SKM-1 treated with dmso at 0.1 percent for 144 hours (cell line): ENCODE measurements around the gene CSGALNACT2.

Source experiments
- DNase-seq: peaks from one replicate; lab custom pipeline; 2025; ENCODE audit not compliant: unreplicated experiment; lab: John Stamatoyannopoulos, UW

CSGALNACT2 gene

DNA sequence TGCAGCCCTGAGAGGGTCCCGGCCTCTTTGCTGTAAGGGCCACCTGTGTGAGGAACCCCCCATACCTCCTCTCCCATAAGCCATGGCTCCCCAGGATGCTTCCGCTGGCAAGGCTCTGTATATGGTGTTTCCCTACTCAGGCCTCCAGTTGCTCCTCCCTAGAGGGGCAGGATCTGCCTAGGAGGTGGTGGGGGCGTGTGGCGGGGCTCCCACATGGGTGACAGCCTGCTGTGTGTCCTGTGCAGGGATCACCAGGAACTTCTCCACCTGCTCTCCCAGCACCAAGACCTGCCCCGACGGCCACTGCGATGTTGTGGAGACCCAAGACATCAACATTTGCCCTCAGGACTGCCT lies 25.7 kb upstream of the CSGALNACT2 start:
- DNase-seq = no peak

DNA sequence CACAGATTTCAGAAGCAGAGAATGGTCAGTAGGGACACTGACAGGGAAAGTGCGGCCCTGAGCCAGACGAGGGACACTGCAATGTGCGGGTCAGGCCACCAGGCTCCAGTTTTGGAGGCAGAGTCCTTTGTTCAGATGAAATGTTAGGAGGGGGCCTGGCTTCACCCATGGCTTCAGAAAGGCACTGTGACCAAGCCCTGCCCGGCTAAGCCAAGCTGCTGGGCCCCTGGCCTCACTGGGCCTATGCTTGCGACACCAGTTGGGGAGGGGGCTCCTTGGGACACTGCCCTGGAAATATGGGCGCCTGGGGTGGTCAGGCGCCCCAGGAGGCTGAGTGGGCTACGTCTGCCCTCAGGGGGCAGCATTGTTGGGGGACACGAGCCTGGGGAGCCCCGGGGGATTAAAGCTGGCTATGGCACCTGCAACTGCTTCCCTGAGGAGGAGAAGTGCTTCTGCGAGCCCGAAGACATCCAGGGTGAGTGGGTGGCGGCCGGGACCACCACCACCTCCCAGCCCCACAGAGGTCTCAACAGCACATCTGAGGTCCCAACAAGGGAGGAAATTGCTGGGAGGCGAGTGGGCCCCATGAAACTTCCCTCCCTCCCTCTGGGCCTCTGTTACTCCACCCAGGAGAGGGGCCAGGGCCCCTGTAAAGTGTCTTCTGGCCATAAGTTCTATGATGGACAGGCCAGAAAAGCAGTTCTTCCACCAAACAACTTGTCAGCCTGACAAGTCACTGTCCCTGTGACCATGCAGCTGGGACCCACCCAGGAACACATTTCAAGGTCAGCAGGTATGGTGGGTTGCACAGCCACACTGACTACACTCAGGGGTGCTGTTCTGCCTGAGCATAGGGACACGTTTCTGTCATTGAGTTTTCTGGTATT lies 24.8 kb upstream of the CSGALNACT2 start:
- no peak for DNase-seq

- no peak for DNase-seq
These were observed 24.0 kb upstream of the CSGALNACT2 start for GRCh38 chr10:43114088-43114742.

DNA sequence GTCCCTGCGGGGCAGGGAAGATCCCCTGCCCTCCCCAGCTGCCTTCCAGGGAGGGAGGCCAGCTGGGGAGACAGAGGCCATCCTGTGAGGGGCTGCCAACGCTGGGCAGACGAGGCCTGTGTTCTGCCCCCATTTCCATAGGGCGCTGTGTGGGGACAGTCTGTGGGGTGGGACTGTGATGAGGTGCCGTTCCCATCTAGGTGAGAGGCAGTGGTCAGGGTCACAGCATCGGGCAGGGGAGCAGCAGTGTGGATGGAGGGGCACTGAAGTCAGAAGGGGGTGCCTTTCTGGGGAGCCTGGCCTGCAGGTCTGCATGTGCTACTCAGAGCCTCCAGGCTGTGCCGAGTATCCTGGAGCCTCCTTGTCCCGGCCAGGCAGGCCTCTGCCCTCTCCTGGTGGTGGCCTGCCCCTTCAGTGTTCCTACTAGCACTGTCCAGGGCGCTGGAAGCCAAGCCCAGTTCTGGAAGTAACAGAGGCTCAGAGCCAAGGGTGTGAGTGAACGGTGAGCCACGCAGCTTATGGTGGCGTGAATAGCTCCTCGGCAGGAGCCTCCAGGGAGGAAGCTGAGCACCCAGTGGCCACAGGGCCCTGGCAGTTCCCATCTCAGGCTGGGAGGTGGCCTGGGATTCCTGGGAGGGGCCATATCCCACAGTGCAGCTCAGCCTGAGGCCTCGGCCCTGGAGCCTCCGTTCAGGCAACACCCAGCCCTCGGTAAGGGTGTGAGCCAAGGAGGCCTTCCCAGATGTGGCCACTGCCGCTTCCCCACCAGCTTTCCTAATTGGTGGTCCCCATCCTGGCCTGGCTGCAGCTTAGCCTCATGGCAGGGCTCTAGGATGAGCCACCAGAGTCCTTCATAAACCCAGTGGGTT lies 23.3 kb upstream of the CSGALNACT2 start:
- no peak for DNase-seq

GRCh38 chr10:43115881-43116595 lies 22.2 kb upstream of the CSGALNACT2 start:
- no peak for DNase-seq

- DNase-seq = no peak
These were observed 21.6 kb upstream of the CSGALNACT2 start for GRCh38 chr10:43116596-43116995.

GRCh38 chr10:43117031-43117776 lies 21.0 kb upstream of the CSGALNACT2 start:
- no peak for DNase-seq

- DNase-seq = no peak
These were observed 20.3 kb upstream of the CSGALNACT2 start for GRCh38 chr10:43117777-43118583.

GRCh38 chr10:43118631-43119415 lies 19.4 kb upstream of the CSGALNACT2 start:
- DNase-seq = no peak

GRCh38 chr10:43119416-43120115 lies 18.7 kb upstream of the CSGALNACT2 start:
- no peak for DNase-seq

DNA sequence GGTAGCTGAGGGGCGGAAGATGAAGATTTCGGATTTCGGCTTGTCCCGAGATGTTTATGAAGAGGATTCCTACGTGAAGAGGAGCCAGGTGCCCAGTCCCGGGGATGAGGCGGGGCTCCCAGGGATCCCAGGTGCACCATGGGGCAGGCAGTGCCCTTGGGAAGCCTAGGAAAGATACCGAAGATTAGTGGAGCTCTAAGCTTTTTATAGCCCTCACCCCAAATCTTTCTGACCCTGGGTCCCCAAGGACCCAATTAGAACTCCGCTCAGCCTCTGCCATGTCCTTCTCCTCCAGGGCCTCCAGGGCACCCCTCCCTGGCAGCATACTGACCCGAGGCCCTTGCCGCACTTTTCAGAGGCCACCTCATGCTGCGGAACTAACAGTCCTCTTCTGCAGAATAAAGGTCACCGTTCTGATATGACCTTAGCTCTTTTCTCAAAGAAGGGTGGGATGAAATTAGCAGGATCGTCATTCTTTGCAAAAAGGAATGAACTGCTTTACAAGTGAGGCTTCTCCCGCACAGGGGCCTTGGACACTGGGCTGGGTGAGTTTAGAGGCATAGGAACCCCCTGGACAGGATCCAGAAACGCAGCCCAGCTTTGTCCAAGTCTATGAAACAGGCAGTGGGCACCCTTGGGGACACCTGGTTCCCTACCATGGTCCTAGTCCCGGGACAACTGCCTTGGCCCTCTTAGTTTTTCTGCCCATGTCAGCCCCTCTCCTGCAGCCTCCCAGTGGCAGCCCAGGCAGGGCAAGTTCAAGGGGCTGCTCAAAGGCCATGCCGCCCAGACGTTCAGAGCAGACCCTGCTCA lies 17.9 kb upstream of the CSGALNACT2 start:
- DNase-seq = no peak

DNA sequence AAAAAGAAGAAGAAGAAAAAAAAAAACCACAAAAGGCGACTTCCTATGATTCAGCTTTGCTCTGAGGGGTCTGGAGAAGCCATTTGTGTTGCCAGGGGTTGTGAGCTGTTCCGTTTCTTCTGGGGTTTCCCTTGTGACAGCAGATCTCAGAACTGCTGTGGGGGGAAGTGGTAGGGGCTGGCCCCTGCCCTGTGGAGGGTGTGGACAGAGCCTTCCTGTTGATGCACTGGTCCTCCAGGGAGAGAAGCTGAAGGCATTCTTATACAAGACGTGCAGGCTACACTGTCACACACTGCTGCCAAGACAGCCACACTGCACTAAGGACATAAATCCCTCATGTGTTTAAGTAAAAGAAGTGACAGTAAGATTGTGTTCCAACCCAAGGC lies 17.3 kb upstream of the CSGALNACT2 start:
- peak; percentile 74 for DNase-seq

GRCh38 chr10:43121444-43121843 lies 16.8 kb upstream of the CSGALNACT2 start:
- DNase-seq = no peak

GRCh38 chr10:43122096-43122495 lies 16.1 kb upstream of the CSGALNACT2 start:
- no peak for DNase-seq

- DNase-seq = no peak
These were observed 15.4 kb upstream of the CSGALNACT2 start for GRCh38 chr10:43122826-43123225.

DNA sequence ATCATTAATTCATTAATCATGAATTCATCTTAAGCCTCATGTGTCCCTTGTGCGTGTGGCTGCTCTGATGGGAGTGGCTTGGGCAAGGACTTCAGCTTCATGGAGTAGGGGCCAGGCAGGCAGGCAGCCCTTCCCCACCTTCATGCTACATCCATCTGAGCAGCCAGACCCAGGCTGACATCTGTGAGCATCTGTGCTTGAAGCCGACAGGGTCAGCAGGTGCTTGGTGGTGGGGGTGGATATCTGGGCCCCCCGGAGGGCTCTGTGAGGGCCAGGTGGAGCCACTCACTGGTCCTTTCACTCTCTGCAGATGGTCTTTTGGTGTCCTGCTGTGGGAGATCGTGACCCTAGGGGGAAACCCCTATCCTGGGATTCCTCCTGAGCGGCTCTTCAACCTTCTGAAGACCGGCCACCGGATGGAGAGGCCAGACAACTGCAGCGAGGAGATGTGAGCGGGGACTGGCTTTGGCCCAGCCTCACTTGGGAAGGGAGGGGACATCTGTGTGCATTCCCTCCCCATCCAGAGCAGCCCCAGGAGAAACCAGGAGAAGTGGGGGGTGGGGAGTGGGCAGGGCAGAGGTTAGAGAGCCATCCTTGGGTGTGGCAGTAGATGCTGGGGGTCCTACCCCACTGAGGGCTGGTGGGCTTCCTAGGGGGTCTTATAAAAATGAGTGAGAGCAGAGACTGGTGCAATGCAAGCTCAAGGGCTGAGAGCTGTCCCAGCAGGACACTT lies 14.7 kb upstream of the CSGALNACT2 start:
- DNase-seq = no peak
